ENCODE results near the gene RAD21L1.

Gene RAD21L1

GRCh38 chr20:1296117-1296610 lies 70.3 kb downstream of the RAD21L1 start:
- DNase-seq = no peak

GRCh38 chr20:1296922-1297321 lies 71.1 kb downstream of the RAD21L1 start:
- DNase-seq = no peak

GRCh38 chr20:1297486-1297885 lies 71.6 kb downstream of the RAD21L1 start:
- no peak for DNase-seq

- no peak for DNase-seq
Measured at GRCh38 chr20:1298166-1298565, 72.3 kb downstream of the RAD21L1 start.

GRCh38 chr20:1298888-1299511 lies 73.2 kb downstream of the RAD21L1 start:
- no peak for DNase-seq

DNA sequence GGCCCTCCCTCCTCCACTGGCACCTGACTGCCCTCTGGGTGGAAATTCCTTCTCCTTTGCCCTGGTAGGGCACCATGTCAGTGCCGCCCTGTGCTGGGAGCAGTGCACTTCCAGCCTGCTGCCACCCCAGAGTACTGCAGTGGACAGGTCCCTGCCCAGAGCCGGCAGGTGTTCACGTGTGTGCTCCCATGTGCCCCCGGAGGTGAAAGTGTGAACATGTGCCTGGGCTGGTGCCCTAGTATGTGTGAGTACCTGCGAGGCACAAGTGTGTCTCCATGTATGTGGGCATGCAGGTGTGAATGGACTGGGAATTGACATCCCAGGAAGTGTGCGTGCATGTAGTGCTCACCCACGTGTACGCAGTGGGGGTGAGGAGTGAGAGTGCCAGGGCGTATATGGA lies 73.7 kb downstream of the RAD21L1 start:
- no peak for DNase-seq

DNA sequence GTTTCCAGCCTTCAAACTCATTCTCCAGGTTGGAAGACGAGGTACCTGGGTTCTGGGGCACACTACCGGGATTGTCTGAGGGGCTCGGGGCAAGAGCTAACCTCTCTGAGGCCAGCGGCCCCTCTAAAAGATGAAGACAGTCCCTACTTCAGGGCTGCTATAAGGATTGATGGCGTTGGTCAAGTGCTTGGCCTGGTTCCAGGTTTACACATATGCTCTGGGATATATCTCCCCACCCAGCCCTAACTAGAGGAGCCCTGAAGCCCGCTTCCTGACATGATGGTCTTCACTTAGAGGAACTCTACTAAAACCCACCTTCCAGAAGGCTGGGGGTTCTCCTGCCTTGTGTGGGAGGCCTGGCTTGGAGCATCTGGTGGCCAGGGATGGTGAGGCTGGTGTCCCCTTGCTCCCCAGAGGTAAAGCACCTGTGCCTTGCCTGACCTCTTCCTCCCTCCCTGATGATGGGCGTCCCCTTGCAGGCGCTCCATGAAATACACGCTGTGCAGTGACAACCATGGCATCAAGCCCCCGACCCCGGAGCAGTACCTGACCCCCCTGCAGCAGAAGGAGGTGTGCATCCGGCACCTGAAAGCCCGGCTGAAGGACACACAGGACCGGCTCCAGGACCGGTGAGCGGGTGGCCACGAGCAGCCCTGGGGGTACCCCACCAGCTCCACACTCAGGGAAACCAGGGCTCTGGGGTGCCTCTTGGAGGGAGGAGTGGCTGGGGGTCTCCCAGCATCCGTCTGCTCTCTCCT lies 74.4 kb downstream of the RAD21L1 start:
- no peak for DNase-seq

DNA sequence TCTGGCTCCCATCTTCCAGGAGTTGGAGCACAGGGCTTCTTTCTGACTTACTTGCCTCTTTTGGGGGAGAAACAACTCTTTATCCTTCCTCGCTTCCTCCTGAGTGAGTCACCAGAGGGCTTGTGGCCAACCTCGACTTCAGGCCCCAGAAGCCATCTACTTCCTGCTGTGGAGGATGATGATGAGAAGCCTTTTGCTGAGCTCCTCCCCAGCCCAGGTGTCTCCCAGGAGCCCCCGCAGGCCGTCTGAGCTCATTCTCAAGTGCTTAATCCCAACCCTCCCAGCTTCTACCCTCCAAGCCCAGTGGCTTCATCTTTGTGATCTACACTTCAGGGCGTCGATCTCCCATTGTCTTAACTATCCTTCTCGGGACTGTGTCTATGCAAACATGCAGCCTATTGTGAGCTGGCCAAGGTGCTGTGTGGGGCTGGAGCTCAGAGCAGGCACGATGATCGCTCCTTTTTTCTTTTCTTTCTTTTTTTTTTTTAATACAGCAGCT lies 75.2 kb downstream of the RAD21L1 start:
- peak; percentile 10 to 47 (median 34) for DNase-seq

GRCh38 chr20:1302685-1303541 lies 77.1 kb downstream of the RAD21L1 start:
- DNase-seq = peak in 1 of 4 experiments; percentile 37

DNA sequence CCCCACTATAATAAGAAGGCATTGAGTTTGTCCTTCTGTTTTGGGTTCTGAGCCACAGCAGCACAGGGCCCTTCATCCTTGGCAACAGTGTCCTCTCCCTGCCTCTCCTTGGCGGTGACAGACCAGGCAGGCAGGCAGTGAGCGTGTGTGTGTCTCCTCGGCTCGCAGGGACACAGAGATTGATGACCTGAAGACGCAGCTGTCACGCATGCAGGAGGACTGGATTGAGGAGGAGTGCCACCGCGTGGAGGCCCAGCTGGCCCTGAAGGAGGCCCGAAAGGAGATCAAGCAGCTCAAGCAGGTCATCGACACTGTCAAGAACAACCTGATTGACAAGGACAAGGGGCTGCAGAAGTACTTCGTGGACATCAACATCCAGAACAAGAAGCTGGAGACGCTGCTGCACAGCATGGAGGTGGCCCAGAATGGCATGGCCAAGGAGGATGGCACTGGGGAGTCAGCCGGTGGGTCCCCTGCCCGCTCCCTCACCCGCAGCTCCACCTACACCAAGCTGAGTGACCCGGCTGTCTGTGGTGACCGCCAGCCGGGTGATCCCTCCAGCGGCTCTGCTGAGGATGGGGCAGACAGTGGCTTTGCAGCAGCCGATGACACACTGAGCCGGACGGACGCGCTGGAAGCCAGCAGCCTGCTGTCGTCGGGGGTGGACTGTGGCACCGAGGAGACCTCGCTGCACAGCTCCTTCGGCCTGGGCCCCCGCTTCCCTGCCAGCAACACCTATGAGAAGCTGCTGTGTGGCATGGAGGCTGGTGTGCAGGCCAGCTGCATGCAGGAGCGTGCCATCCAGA lies 79.1 kb downstream of the RAD21L1 start:
- DNase-seq = no peak

Data from suppressor macrophage (primary cell).